ENCODE data around the gene ATXN3. TPM values are rescaled to one million over a fixed set of nuclear protein-coding genes. Genes with fewer than 3 reads are reported as not detected.
A peak's percentile ranks its signal among the peaks of the same experiment; 100 is the strongest.

The ATXN3 gene
- polyA plus RNA-seq, 2 of the 4 experiments (the other 2 are of a cell fraction), result 23.8 to 41.8 TPM

- Histone ChIP-seq H3K9me3 (no peaks in the 10 kb centered on the region), H3K4me3 (no peak overlapping the region), H3K4me2 (no peak overlapping the region), H3K4me1 (no peaks in the 10 kb centered on the region), H3K27ac (no peak overlapping the region)
- ChIA-PET CTCF (interaction anchor here (1.4 to 1.8 kb wide), 2 partner anchors 11 to 13 kb away, joined by 4 to 5 read pairs; no protein-coding TSS in a partner anchor), POLR2A (no interaction called here)
- 100% methylated on average over 1 of the region's 1 CpG for WGBS (ENCODE audit: missing lambda C conversion rate)
- TF ChIP-seq MAFK (IDR thresholded peaks at IDR 0.05; ENCODE audit: partially characterized antibody) (peak; percentile 75), ZFP36 (IDR thresholded peaks at IDR 0.05; ENCODE audit: borderline replicate concordance, partially characterized antibody) (no peak)
- no peak for ATAC-seq
- no peak for DNase-seq (ENCODE audit: low read depth in 1 of 2, low spot score in 1 of 2)
- FAIRE-seq, result no peak
Measured at GRCh38 chr14:92009604-92010003, 96.8 kb downstream of the ATXN3 start.

Other genes starting within 250 kb of the ATXN3 start
- 5.5 and 7.1 TPM in 2 replicates for gene TC2N, start 239.0 kb downstream of the ATXN3 start, polyA plus RNA-seq (2011; rRNA removed)
- 0.43 to 0.80 TPM (median 0.43 TPM) in 3 replicates for gene TC2N, start 239.0 kb downstream of the ATXN3 start, polyA plus RNA-seq (2017; fragmentation: RNase III; extraction: RNeasy Plus Mini Kit Qiagen cat#74134 plus additional on column Dnase treatment)
- 0.88 and 2.1 TPM in 2 replicates for gene FBLN5, start 158.9 kb downstream of the ATXN3 start, polyA plus RNA-seq (2011; rRNA removed)
- 1.3 to 1.8 TPM (median 1.5 TPM) in 3 replicates for gene FBLN5, start 158.9 kb downstream of the ATXN3 start, polyA plus RNA-seq (2017; fragmentation: RNase III; extraction: RNeasy Plus Mini Kit Qiagen cat#74134 plus additional on column Dnase treatment)
- 24.5 and 26.8 TPM in 2 replicates for gene TRIP11, start 66.5 kb downstream of the ATXN3 start, polyA plus RNA-seq (2011; rRNA removed)
- gene TRIP11, start 66.5 kb downstream of the ATXN3 start, polyA plus RNA-seq (2017; fragmentation: RNase III; extraction: RNeasy Plus Mini Kit Qiagen cat#74134 plus additional on column Dnase treatment), result 7.8 to 8.0 TPM (median 7.9 TPM) in 3 replicates
- 397 and 704 TPM in 2 replicates for gene NDUFB1, start 15.1 kb upstream of the ATXN3 start, polyA plus RNA-seq (2011; rRNA removed)
- gene NDUFB1, start 15.1 kb upstream of the ATXN3 start, polyA plus RNA-seq (2017; fragmentation: RNase III; extraction: RNeasy Plus Mini Kit Qiagen cat#74134 plus additional on column Dnase treatment), result 594 to 640 TPM (median 596 TPM) in 3 replicates
- gene CPSF2, start 15.4 kb upstream of the ATXN3 start, polyA plus RNA-seq (2011; rRNA removed), result 60.0 and 75.3 TPM in 2 replicates
- 50.7 to 57.3 TPM (median 54.6 TPM) in 3 replicates for gene CPSF2, start 15.4 kb upstream of the ATXN3 start, polyA plus RNA-seq (2017; fragmentation: RNase III; extraction: RNeasy Plus Mini Kit Qiagen cat#74134 plus additional on column Dnase treatment)
- 0.19 and 0.25 TPM in 2 replicates for gene SLC24A4, start 216.6 kb upstream of the ATXN3 start, polyA plus RNA-seq (2011; rRNA removed)
- gene SLC24A4, start 216.6 kb upstream of the ATXN3 start, polyA plus RNA-seq (2017; fragmentation: RNase III; extraction: RNeasy Plus Mini Kit Qiagen cat#74134 plus additional on column Dnase treatment), result 0.05 to 0.16 TPM (median 0.13 TPM) in 3 replicates

Measured in A549 (cell line).